WERI-Rb-1 (cell line): ENCODE measurements around the gene SLC2A11.

Experiments
- DNase-seq: peaks from one replicate; pipeline ENCODE4 v3.0.0-alpha.2; 2020
- H3K27ac ChIP-seq: fragments of 250-450 bp; sonication (Bioruptor Pico); 2 replicates; pipeline ENCODE4 v1.5.1; 2020; ENCODE audit warnings: mild to moderate bottlenecking, moderate library complexity
- H3K27me3 ChIP-seq: fragments of 250-450 bp; sonication (Bioruptor Pico); 2 replicates; pipeline ENCODE4 v1.5.1; 2021; ENCODE audit warnings: mild to moderate bottlenecking, low read depth, moderate library complexity; ENCODE audit not compliant: insufficient read depth, severe bottlenecking
- H3K36me3 ChIP-seq: fragments of 250-450 bp; sonication (Bioruptor Pico); 2 replicates; pipeline ENCODE4 v1.5.1; 2020; ENCODE audit warnings: mild to moderate bottlenecking, moderate library complexity
- H3K4me3 ChIP-seq: 2 replicates; pipeline ENCODE4 v1.5.1; 2011; ENCODE audit warnings: low read depth, mild to moderate bottlenecking, control low read depth, low read length
- H3K9me3 ChIP-seq: fragments of 250-450 bp; sonication (Bioruptor Pico); 2 replicates; pipeline ENCODE4 v1.5.1; 2021; ENCODE audit warnings: mild to moderate bottlenecking, moderate library complexity; ENCODE audit not compliant: severe bottlenecking
- TF ChIP-seq, protein P1 (sequence below): IDR thresholded peaks from 2 replicates; pipeline ENCODE4 v1.5.1; 2011; ENCODE audit warnings: low read depth, mild to moderate bottlenecking, control low read depth, inconsistent platforms, low read length

Gene SLC2A11

GRCh38 chr22:23837496-23837859, 20.2 kb upstream of the SLC2A11 start:
- Histone ChIP-seq H3K27ac (peak overlapping the region; percentile 79), H3K27me3 (no peaks in the 10 kb centered on the region), H3K9me3 (no peaks in the 10 kb centered on the region), H3K4me3 (no peak overlapping the region; the same call in 1 of the 2 replicates), H3K36me3 (peaks cover 49% of the 10 kb centered on the region)
- TF ChIP-seq, protein P1, sequence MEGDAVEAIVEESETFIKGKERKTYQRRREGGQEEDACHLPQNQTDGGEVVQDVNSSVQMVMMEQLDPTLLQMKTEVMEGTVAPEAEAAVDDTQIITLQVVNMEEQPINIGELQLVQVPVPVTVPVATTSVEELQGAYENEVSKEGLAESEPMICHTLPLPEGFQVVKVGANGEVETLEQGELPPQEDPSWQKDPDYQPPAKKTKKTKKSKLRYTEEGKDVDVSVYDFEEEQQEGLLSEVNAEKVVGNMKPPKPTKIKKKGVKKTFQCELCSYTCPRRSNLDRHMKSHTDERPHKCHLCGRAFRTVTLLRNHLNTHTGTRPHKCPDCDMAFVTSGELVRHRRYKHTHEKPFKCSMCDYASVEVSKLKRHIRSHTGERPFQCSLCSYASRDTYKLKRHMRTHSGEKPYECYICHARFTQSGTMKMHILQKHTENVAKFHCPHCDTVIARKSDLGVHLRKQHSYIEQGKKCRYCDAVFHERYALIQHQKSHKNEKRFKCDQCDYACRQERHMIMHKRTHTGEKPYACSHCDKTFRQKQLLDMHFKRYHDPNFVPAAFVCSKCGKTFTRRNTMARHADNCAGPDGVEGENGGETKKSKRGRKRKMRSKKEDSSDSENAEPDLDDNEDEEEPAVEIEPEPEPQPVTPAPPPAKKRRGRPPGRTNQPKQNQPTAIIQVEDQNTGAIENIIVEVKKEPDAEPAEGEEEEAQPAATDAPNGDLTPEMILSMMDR, result no peak
- no peak for DNase-seq

- H3K9me3 ChIP-seq, result no peaks in the 10 kb centered on the region
- TF ChIP-seq, protein P1, result no peak
- DNase-seq, result no peak
- H3K4me3 ChIP-seq, result peak overlapping the region; percentile 69
- peak overlapping the region; percentile 79 for H3K27ac ChIP-seq
- peaks cover 43% of the 10 kb centered on the region for H3K36me3 ChIP-seq
- H3K27me3 ChIP-seq, result no peaks in the 10 kb centered on the region
Measured at GRCh38 chr22:23837911-23838680, 19.6 kb upstream of the SLC2A11 start.

DNA sequence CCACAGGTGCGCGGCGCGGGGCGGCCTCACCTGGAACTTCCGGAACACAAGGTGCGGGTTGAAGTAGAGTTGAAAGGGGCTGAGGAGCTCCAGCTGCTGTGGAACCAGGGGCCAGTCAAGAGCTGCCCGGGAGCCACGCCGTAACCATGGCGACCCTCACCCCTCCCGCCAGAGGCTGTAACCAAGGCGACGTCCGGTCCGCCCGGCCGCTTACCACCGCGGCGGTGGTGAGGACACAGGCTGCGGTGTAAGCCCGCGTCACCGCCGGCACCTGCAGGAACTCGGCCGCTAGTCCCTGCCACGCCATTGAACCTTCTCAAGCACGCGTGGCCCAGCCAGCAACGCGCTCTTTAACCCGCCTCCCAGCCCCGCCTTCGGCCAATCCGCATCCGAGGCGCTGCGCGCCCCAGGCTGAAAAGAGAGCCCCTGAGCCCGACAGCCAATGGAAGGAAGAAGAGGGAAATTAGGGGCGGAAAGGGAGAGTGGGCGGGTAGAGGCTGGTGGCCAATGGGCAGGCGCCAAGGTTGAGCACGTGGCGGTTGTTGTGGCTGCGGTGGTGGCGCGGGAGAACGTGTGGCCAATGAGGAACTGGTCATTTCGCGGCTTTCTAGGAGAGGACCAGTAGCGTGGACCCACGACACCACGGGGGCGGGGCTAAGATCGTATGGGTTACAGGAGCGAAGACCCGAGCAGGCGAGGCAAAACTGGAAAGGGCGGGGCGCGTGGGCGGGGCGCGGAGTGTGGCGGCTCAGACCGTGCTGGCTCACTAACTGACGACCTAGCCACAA, 18.8 kb upstream of the SLC2A11 start, which contains the start of gene DERL3:
Gene DERL3 (minus strand): TSS at position 326 of the 788 bp plus-strand sequence. CDS start 19 bp downstream, at position 307.
- Histone ChIP-seq H3K27ac (peak within 1 kb of the TSS; percentile 79), H3K4me3 (peak within 1 kb of the TSS; percentile 69), H3K36me3 (peaks cover 35% of the 10 kb centered on the region), H3K9me3 (no peaks in the 10 kb centered on the region), H3K27me3 (no peaks in the 10 kb centered on the region)
- TF ChIP-seq, protein P1, result no peak
- DNase-seq, result peak; percentile 100

DNA sequence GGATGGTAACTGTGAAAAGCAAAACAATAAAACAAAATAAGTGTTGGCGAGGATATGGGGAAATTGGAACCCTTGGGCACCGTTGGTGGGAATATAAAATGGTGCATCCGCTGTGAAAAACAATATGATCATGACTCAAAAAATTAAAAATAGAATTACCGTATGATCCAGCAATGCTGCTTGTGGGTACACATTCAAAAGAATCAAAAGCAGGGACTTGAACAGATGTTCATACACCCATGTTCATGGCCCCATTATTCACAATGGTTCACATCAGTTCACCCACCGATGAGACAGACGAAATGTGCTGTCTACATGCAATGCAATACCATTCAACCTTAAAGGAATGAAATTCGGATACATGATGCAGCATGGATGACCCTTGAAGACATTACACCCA, 17.6 kb upstream of the SLC2A11 start:
- TF ChIP-seq, protein P1, result no peak
- Histone ChIP-seq H3K36me3 (peaks cover 26% of the 10 kb centered on the region), H3K27me3 (no peaks in the 10 kb centered on the region)

DNA sequence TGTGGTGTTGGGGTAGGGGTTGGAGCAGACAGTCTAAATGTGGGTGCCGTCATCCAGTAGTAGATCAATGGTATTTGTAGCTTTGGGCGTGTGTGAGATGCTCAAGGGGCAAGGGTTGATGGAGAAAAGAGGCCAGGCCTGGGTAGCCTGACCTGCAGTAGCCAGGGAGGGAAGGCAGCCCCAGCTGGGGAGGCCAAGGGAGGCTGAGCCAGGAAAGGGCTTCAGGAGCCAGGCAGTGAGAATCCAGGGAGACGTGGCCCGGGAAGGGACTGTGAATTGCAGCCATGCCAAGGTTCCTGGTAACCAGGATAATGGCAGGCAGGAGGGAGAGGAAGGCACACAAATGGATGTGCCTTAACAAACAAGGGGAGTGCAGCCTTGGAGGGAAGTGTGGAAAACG, 16.4 kb upstream of the SLC2A11 start:
- H3K4me3 ChIP-seq, result no peak overlapping the region
- TF ChIP-seq, protein P1, result no peak
- DNase-seq, result no peak
- no peaks in the 10 kb centered on the region for H3K9me3 ChIP-seq
- no peaks in the 10 kb centered on the region for H3K27me3 ChIP-seq
- peaks cover 13% of the 10 kb centered on the region for H3K36me3 ChIP-seq
- H3K27ac ChIP-seq, result no peak overlapping the region

More for the DNA sequence above, 17.6 kb upstream of the SLC2A11 start:
- no peak overlapping the region for H3K4me3 ChIP-seq
- no peak for DNase-seq
- H3K9me3 ChIP-seq, result no peaks in the 10 kb centered on the region
- no peak overlapping the region for H3K27ac ChIP-seq
